Measurements from ENCODE around the gene HS6ST2. TPM values are rescaled to one million over a fixed set of nuclear protein-coding genes. Genes with fewer than 3 reads are reported as not detected.

Gene HS6ST2
- total RNA-seq, 1 experiment from 2014 or later: 24.6 TPM

DNA sequence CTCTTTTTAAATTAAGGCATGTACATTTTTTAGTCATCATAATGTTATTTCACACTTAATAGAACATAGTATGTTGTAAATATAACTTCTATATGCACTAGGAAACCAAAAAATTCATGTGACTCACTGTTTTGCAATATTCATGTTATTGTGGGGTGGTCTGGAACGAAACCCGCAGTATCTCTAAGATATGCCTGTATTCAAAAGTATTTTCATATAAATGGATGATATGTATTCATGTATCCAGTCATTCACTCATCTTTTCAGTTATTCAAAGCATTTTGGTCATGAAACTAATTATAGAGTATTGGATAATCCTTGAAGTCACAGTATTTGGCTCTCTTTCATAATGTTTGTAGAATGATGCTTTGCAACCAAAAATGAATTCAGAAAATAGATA, 168.1 kb downstream of the HS6ST2 start:
- H3K27me3 ChIP-seq (ENCODE audit: insufficient read depth, low read length): no peaks in the 10 kb centered on the region
- no peak overlapping the region for H3K4me3 ChIP-seq (replicated peaks in 1 of 2; ENCODE audit: low read depth in 1 of 2, low read length in 2 of 2)
- no TSS peak for BruUV-seq (replicated peaks)
- no peak overlapping the region for H3K27ac ChIP-seq (ENCODE audit: low read depth, low read length)
- no peaks in the 10 kb centered on the region for H3K4me1 ChIP-seq (ENCODE audit: control insufficient read depth in 1 of 2, insufficient read depth in 2 of 2, low read length in 2 of 2)
- CTCF ChIA-PET: no interaction called here
- no peaks in the 10 kb centered on the region for H4K20me1 ChIP-seq (ENCODE audit: insufficient read depth)
- TF ChIP-seq RAD21 (IDR thresholded peaks at IDR 0.05; ENCODE audit: low read depth) (no peak), CTCF (IDR thresholded peaks at IDR 0.05 in 2 of 3, conservative IDR thresholded peaks at IDR 0.05 in 1 of 3; ENCODE audit: borderline replicate concordance in 1 of 3, insufficient read depth in 1 of 3, low read depth in 2 of 3, low read length in 2 of 3) (no peak)
- TF ChIP-seq, protein P1, sequence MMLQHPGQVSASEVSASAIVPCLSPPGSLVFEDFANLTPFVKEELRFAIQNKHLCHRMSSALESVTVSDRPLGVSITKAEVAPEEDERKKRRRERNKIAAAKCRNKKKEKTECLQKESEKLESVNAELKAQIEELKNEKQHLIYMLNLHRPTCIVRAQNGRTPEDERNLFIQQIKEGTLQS (IDR thresholded peaks at IDR 0.05): no peak
- H2AFZ ChIP-seq (ENCODE audit: low read depth, low read length, poor library complexity, severe bottlenecking): no peak overlapping the region
- no peak for ATAC-seq
- no peaks in the 10 kb centered on the region for H3K9me2 ChIP-seq (ENCODE audit: insufficient read depth)
- RAD21 ChIA-PET (ENCODE audit: low non-redundant PET in 1 of 2, low total read pairs in 2 of 2, uncharacterized antibody in 2 of 2, unreplicated experiment in 2 of 2): no interaction called here
- POLR2A ChIA-PET: no interaction called here
- H3K4me2 ChIP-seq (ENCODE audit: low read length): no peak overlapping the region
- DNase-seq (ENCODE audit: low read depth, low spot score): no peak
- intact Hi-C loops (cut with micrococcal nuclease): no loop called here
- H3K79me2 ChIP-seq (ENCODE audit: insufficient read depth, low read length): no peaks in the 10 kb centered on the region
- no peaks in the 10 kb centered on the region for H3K36me3 ChIP-seq (ENCODE audit: control insufficient read depth in 1 of 2, insufficient read depth in 2 of 2, low read length in 2 of 2)
- no peak overlapping the region for H3K9ac ChIP-seq (ENCODE audit: low read length)
- H3K9me3 ChIP-seq (ENCODE audit: control insufficient read depth in 1 of 2, insufficient read depth in 1 of 2, low read depth in 1 of 2, low read length in 2 of 2): no peaks in the 10 kb centered on the region

GRCh38 chrX:132786217-132786616, 172.2 kb downstream of the HS6ST2 start:
- Histone ChIP-seq H3K36me3 (ENCODE audit: control insufficient read depth in 1 of 2, insufficient read depth in 2 of 2, low read length in 2 of 2) (no peaks in the 10 kb centered on the region), H3K27me3 (ENCODE audit: insufficient read depth, low read length) (no peaks in the 10 kb centered on the region), H3K4me1 (ENCODE audit: control insufficient read depth in 1 of 2, insufficient read depth in 2 of 2, low read length in 2 of 2) (no peaks in the 10 kb centered on the region), H2AFZ (ENCODE audit: low read depth, low read length, poor library complexity, severe bottlenecking) (no peak overlapping the region), H3K27ac (ENCODE audit: low read depth, low read length) (no peak overlapping the region), H3K9ac (ENCODE audit: low read length) (no peak overlapping the region), H3K4me3 (replicated peaks in 1 of 2; ENCODE audit: low read depth in 1 of 2, low read length in 2 of 2) (no peak overlapping the region), H3K9me3 (ENCODE audit: control insufficient read depth in 1 of 2, insufficient read depth in 1 of 2, low read depth in 1 of 2, low read length in 2 of 2) (no peaks in the 10 kb centered on the region), H3K9me2 (ENCODE audit: insufficient read depth) (no peaks in the 10 kb centered on the region), H4K20me1 (ENCODE audit: insufficient read depth) (no peaks in the 10 kb centered on the region), H3K79me2 (ENCODE audit: insufficient read depth, low read length) (no peaks in the 10 kb centered on the region), H3K4me2 (ENCODE audit: low read length) (no peak overlapping the region)
- DNase-seq (ENCODE audit: low read depth, low spot score): no peak
- no peak for ATAC-seq
- RAD21 ChIA-PET (ENCODE audit: low non-redundant PET in 1 of 2, low total read pairs in 2 of 2, uncharacterized antibody in 2 of 2, unreplicated experiment in 2 of 2): no interaction called here
- intact Hi-C loops (cut with micrococcal nuclease): no loop called here
- BruUV-seq (replicated peaks): no TSS peak
- CTCF ChIA-PET: no interaction called here
- TF ChIP-seq, protein P2, sequence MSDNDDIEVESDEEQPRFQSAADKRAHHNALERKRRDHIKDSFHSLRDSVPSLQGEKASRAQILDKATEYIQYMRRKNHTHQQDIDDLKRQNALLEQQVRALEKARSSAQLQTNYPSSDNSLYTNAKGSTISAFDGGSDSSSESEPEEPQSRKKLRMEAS (IDR thresholded peaks at IDR 0.05): no peak
- POLR2A ChIA-PET: no interaction called here

Measured in HCT116 (cell line).